Skeletal muscle satellite cell (primary cell): ENCODE results near the gene AADAT. TPM values are rescaled to one million over a fixed set of nuclear protein-coding genes. Genes with fewer than 3 reads are reported as not detected.

ENCODE experiments used
- H3K27me3 ChIP-seq: 2 replicates; pipeline ENCODE4 v1.7.0; 2013; ENCODE audit warnings: low read length; ENCODE audit not compliant: control insufficient read depth, insufficient read depth
- H3K36me3 ChIP-seq: 2 replicates; pipeline ENCODE4 v1.7.0; 2013; ENCODE audit warnings: mild to moderate bottlenecking, control low read depth, low read length; ENCODE audit not compliant: insufficient read depth
- H3K4me1 ChIP-seq: 2 replicates; pipeline ENCODE4 v1.7.0; 2013; ENCODE audit warnings: low read length; ENCODE audit not compliant: control insufficient read depth, insufficient read depth
- H3K4me2 ChIP-seq: 2 replicates; pipeline ENCODE4 v1.7.0; 2013; ENCODE audit warnings: mild to moderate bottlenecking, low read length
- H3K4me3 ChIP-seq: 2 replicates; pipeline ENCODE4 v1.7.0; 2013; ENCODE audit warnings: low read length
- H3K9ac ChIP-seq: 2 replicates; pipeline ENCODE4 v1.7.0; 2013; ENCODE audit warnings: mild to moderate bottlenecking, low read depth, low read length, moderate library complexity
- H3K9me3 ChIP-seq: replicated peaks from 2 replicates; pipeline ENCODE4 v1.7.0; 2013; ENCODE audit warnings: mild to moderate bottlenecking, control low read depth, low read length
- small RNA-seq: library from RNA; depleted of rRNA; stranded (forward); fragments of <200 nt; gene quantifications from one replicate; pipeline ENCODE3, GENCODE V24; 2012

Gene AADAT

GRCh38 chr4:170026253-170027021 is 63.3 kb downstream of the AADAT start, which contains the start of gene MFAP3L:
Gene MFAP3L, minus strand, starts transcription at chr4:170026395. Its CDS starts 20,518 bp downstream, at chr4:170005877.
- Histone ChIP-seq H3K4me1 (peaks cover 9% of the 10 kb centered on the region), H3K27me3 (no peaks in the 10 kb centered on the region), H3K9ac (peak within 1 kb of the TSS; percentile 94), H3K36me3 (no peaks in the 10 kb centered on the region), H3K9me3 (no peaks in the 10 kb centered on the region), H3K4me3 (peak within 1 kb of the TSS; percentile 96), H3K4me2 (peak within 1 kb of the TSS; percentile 98)

DNA sequence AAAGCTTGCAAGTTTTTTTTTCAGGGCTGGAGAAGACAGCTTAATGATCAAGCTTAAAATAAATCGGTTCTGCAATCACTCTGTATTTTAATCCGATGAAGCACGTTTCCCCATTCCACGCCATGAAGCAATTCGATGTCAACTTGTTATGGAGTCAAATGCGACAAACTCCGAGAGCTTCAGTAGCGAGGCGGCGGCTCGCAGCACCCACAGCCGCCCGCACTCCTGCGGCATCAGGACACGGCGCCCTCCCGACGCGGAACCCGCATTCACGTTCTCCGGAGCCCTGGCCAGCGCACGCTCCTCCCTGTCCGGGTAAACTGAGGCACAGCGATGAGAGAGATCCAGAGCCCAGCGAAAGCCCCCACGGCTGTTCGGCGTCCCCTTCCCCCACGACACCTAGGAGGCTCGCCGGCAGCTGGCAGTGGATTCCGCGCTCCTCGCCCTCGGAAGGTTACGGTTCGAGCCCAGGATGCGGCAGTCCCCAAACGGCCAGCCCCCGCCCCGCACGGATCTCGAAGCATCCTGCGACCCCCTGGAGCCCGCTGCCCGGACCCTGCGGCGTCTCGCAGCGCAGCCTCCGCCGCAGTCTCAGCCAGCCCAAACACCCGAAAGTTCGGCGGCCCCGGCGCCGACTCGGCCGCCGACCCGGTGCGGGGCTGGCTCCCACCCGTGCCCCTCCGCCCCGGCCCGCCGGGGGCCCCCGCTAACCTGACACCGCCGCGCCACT is 64.1 kb downstream of the AADAT start:
- H3K9ac ChIP-seq: peak overlapping the region; percentile 94
- no peaks in the 10 kb centered on the region for H3K27me3 ChIP-seq
- peak overlapping the region; percentile 98 for H3K4me2 ChIP-seq
- H3K36me3 ChIP-seq: no peaks in the 10 kb centered on the region
- peaks cover 9% of the 10 kb centered on the region for H3K4me1 ChIP-seq
- peak overlapping the region; percentile 96 for H3K4me3 ChIP-seq
- no peaks in the 10 kb centered on the region for H3K9me3 ChIP-seq

GRCh38 chr4:170022211-170022610 is 67.5 kb downstream of the AADAT start:
- Histone ChIP-seq H3K36me3 (no peaks in the 10 kb centered on the region), H3K27me3 (no peaks in the 10 kb centered on the region), H3K9me3 (no peaks in the 10 kb centered on the region), H3K4me2 (no peak overlapping the region), H3K9ac (no peak overlapping the region), H3K4me1 (peaks cover 7% of the 10 kb centered on the region), H3K4me3 (no peak overlapping the region)

GRCh38 chr4:170017252-170017651 is 72.5 kb downstream of the AADAT start:
- no peaks in the 10 kb centered on the region for H3K27me3 ChIP-seq
- H3K4me2 ChIP-seq: no peak overlapping the region
- H3K9ac ChIP-seq: no peak overlapping the region
- no peaks in the 10 kb centered on the region for H3K9me3 ChIP-seq
- no peak overlapping the region for H3K4me3 ChIP-seq
- H3K36me3 ChIP-seq: no peaks in the 10 kb centered on the region
- peaks cover 6% of the 10 kb centered on the region for H3K4me1 ChIP-seq

DNA sequence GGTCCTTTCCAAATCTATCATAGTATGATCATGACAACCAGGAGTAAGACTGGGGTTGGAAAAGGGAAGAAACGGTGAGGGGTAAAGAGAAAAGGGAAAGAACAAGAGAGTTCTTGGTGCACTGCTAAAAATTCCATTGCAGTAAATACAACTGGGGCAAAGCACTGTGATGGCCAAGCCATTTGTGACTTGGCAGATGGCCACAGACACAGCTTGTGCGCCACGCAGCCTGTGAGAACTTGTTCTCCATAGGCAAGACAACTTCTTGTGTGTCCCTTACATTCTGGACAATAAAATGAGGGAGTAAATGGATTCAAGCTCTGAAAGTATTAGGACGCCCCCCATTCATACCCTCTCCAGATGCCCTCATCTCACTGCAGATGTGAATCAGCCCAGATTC is 74.5 kb downstream of the AADAT start:
- H3K4me3 ChIP-seq: no peak overlapping the region
- no peak overlapping the region for H3K9ac ChIP-seq
- peaks cover 6% of the 10 kb centered on the region for H3K4me1 ChIP-seq
- no peak overlapping the region for H3K4me2 ChIP-seq
- no peaks in the 10 kb centered on the region for H3K36me3 ChIP-seq
- no peaks in the 10 kb centered on the region for H3K9me3 ChIP-seq
- H3K27me3 ChIP-seq: no peaks in the 10 kb centered on the region

GRCh38 chr4:170014359-170015011 is 75.3 kb downstream of the AADAT start:
- peaks cover 6% of the 10 kb centered on the region for H3K4me1 ChIP-seq
- H3K9me3 ChIP-seq: no peaks in the 10 kb centered on the region
- H3K4me3 ChIP-seq: no peak overlapping the region
- no peaks in the 10 kb centered on the region for H3K27me3 ChIP-seq
- H3K9ac ChIP-seq: no peak overlapping the region
- no peaks in the 10 kb centered on the region for H3K36me3 ChIP-seq
- no peak overlapping the region for H3K4me2 ChIP-seq

DNA sequence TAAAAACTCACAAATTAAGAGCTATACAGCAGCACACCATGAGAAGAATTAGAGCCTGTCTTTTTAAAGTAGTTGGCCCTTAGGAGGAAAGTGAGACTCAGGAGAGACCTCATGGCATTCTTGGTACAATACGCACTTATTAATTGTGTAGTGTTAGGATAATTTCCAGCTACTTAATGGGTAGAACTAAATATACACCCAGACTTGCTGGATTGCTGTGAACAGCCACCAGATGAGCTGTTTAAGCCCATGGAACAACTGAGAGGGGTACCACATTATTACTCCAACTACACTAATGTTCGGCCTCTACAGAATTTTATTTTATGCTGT is 77.2 kb downstream of the AADAT start:
- Histone ChIP-seq H3K27me3 (no peaks in the 10 kb centered on the region), H3K4me1 (peaks cover 6% of the 10 kb centered on the region), H3K4me2 (no peak overlapping the region), H3K36me3 (no peaks in the 10 kb centered on the region), H3K9ac (no peak overlapping the region), H3K9me3 (no peaks in the 10 kb centered on the region), H3K4me3 (no peak overlapping the region)

DNA sequence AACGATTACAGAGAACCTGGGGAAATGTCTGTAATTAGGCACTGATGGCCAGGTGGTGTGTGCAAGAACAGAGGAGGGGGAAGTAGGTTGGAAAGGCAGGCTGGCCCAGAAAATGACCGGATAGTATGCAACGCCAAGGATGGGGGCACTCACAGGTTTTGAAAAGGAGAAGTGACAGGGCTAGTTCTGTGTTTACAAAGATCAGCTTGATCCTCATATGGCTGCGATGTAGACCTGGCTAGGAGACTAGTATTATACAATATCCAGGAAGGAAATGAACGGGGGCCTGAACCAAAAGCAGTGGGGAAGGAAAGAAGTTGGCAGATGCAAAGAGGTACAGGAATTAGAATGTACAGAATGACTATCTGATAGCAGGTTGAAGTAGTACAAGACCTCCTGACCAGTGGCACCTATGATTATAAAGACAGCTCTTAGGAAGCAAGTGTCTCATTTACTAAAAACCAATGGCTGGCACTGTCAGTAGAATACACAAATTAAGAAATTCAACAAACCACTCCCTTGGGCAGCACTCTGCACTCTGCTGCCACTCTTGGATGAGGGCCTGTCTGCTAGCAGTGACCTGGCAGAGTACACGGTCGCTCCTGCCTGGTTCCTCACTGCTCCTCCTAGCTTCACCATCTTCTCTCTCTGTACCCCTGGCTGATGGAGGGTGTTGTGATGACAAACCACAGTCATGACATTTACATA is 77.7 kb downstream of the AADAT start:
- H3K9ac ChIP-seq: no peak overlapping the region
- H3K4me2 ChIP-seq: no peak overlapping the region
- H3K36me3 ChIP-seq: no peaks in the 10 kb centered on the region
- peaks cover 6% of the 10 kb centered on the region for H3K4me1 ChIP-seq
- no peaks in the 10 kb centered on the region for H3K27me3 ChIP-seq
- no peaks in the 10 kb centered on the region for H3K9me3 ChIP-seq
- no peak overlapping the region for H3K4me3 ChIP-seq

Small RNA genes within 50 kb of the gene (small RNA-seq; reads per million reads assigned to genes)
- not detected for gene APOBEC3AP1
